K562 (cell line): ENCODE data around the gene DELE1. TPM values are rescaled to one million over a fixed set of nuclear protein-coding genes. Genes with fewer than 3 reads are reported as not detected.
A peak's percentile ranks its signal among the peaks of the same experiment; 100 is the strongest.

Source experiments
- E2F3 ChIP-seq: fragments of 250-450 bp; sonication (Bioruptor Pico); IDR thresholded peaks from 2 replicates; pipeline ENCODE4 v1.4.0; 2020; ENCODE audit warnings: mild to moderate bottlenecking
- HDGF ChIP-seq: fragments of 450-650 bp; IDR thresholded peaks from 2 replicates; pipeline ENCODE4 v1.6.1; 2016
- SMAD3 ChIP-seq: fragments of 450-650 bp; formaldehyde crosslinking; conservative IDR thresholded peaks from 2 replicates; pipeline ENCODE4 v1.4.0; 2020; ENCODE audit warnings: mild to moderate bottlenecking
- STAT5B ChIP-seq: fragments of 250-450 bp; sonication (Bioruptor Pico); IDR thresholded peaks from 2 replicates; pipeline ENCODE4 v1.8.0; 2021; ENCODE audit warnings: mild to moderate bottlenecking, inconsistent platforms
- ZC3H11A ChIP-seq: IDR thresholded peaks from 2 replicates; pipeline ENCODE4 v1.6.1; 2012; ENCODE audit warnings: low read depth, low read length, improper control_type of control experiment
- ZNF431 ChIP-seq: sonication (generic); formaldehyde crosslinking; IDR thresholded peaks from 2 replicates; pipeline ENCODE4 v1.8.0; 2022; ENCODE audit warnings: mild to moderate bottlenecking, missing genetic modification reagents
- polyA plus RNA-seq, 8 experiments: library from polyadenylated mRNA; depleted of rRNA in 4 of 8; stranded (reverse) in 5 of 8; unstranded in 3 of 8; fragments of >200 nt; fragmentation: Nextera tagmentation in 2 of 8; fragmentation: Illumina TruSeq in 1 of 8; extraction: Ambion mirVana in 2 of 8; extraction: Trizol in 1 of 8; gene quantifications; 2 replicates each; pipeline versions ENCODE4 v1.2.1 to v1.2.3, GENCODE V29; 2011 to 2014; ENCODE audit warnings: inconsistent platforms in 1 of 8, missing spikeins in 1 of 8
- total RNA-seq, 7 experiments: library from RNA; depleted of rRNA in 6 of 7; stranded (reverse); fragments of >200 nt in 6 of 7; fragmentation: Illumina TruSeq in 2 of 7; extraction: Trizol in 2 of 7; gene quantifications; 2 replicates each; pipeline versions ENCODE4 v1.2.1 to v1.2.3, GENCODE V29; 2011 to 2021; ENCODE audit warnings: low replicate concordance in 1 of 7
- TF ChIP-seq, protein P1 (sequence below), 2 experiments: fragments of 450-650 bp; formaldehyde crosslinking in 1 of 2; IDR thresholded peaks; 2 replicates each; pipeline versions ENCODE4 v1.4.0 to v1.6.1; 2014 to 2020; ENCODE audit warnings: mild to moderate bottlenecking in 2 of 2, borderline replicate concordance in 1 of 2, low read depth in 1 of 2
- TF ChIP-seq, protein P2 (sequence below): sonication (generic); formaldehyde crosslinking; IDR thresholded peaks from 2 replicates; pipeline ENCODE4 v1.9.0; 2022; ENCODE audit warnings: mild to moderate bottlenecking, missing genetic modification reagents
- TF ChIP-seq, protein P3 (sequence below), 3 experiments: fragments of 200-800 bp in 1 of 3; sonication (Bioruptor generic) in 1 of 3; sonication (generic) in 1 of 3; formaldehyde crosslinking in 1 of 3; IDR thresholded peaks; 2 replicates each; pipeline versions ENCODE4 v1.6.1 to v1.8.0; 2016 to 2022; ENCODE audit warnings: mild to moderate bottlenecking in 2 of 3, missing compliant biosample characterization in 2 of 3, missing genetic modification characterization in 2 of 3, missing genetic modification reagents in 1 of 3
- TF ChIP-seq, protein P4 (sequence below): IDR thresholded peaks from 3 replicates; pipeline ENCODE4 v1.6.1; 2011; ENCODE audit warnings: borderline replicate concordance, mild to moderate bottlenecking; ENCODE audit not compliant: insufficient read length, insufficient read depth
- TF ChIP-seq, protein P5 (sequence below), 2 experiments: IDR thresholded peaks in 1 of 2; conservative IDR thresholded peaks in 1 of 2; 2 replicates each; pipeline ENCODE4 v1.6.1; 2016; ENCODE audit warnings: low read depth in 2 of 2, mild to moderate bottlenecking in 1 of 2, missing compliant biosample characterization in 1 of 2, missing genetic modification characterization in 1 of 2, moderate library complexity in 1 of 2

The DELE1 gene
- total and polyA plus RNA-seq, 9 of the 15 experiments (the other 6 are each of a cell fraction or from before 2014, with no cell fraction given): 16.6 to 74.4 (median 49.8) TPM

DNA sequence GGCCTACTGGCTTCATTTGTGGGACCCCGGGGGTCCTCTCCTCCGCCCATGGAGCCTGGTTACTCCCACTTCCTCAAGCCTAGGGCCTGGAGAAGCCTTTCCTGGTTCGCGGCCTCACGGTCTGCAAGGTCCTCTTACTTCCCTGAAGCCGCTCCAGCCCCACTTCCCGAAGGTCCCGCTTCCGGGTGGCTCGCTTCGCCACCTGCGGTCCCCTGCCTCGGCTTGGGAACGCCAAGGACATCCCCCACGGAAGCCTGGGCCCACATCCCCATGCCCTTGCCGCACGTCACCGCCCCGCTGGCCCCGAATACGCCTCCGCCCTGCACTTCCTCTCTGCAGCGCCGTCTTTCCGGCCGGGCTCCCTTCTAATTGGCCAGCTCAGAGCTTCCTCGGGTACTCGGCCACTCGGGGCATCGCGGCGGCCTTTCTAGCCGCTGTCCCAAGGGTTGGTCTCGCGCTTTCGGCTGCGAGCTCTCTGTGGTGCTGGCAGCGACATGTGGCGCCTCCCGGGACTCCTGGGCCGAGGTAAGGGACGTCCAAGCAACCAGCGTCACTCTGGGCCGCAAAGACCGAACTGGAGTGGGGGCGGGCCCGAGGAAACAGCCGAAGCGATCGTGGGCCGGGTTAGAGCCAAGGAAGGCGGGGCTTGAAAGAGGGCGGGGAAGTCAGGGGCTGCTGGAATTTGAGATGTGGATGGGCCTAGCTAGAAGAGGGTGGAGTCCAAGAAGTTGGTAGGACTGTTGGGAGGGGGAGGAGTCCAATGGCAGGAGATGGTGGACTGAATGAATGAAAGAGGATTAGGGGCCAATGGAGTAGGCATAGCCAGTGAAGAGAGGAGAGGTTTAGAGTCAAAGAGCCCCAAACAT, at the start of gene DELE1 (continued):
- TF ChIP-seq ZC3H11A (no peak), ZNF431 (CRISPR knock-in tag) (peak; percentile 84), STAT5B (CRISPR knock-in tag) (no peak), SMAD3 (CRISPR knock-in tag) (no peak), E2F3 (CRISPR knock-in tag) (no peak), HDGF (peak; percentile 64; the same call in 1 of the 2 replicates)
- TF ChIP-seq, protein P1, sequence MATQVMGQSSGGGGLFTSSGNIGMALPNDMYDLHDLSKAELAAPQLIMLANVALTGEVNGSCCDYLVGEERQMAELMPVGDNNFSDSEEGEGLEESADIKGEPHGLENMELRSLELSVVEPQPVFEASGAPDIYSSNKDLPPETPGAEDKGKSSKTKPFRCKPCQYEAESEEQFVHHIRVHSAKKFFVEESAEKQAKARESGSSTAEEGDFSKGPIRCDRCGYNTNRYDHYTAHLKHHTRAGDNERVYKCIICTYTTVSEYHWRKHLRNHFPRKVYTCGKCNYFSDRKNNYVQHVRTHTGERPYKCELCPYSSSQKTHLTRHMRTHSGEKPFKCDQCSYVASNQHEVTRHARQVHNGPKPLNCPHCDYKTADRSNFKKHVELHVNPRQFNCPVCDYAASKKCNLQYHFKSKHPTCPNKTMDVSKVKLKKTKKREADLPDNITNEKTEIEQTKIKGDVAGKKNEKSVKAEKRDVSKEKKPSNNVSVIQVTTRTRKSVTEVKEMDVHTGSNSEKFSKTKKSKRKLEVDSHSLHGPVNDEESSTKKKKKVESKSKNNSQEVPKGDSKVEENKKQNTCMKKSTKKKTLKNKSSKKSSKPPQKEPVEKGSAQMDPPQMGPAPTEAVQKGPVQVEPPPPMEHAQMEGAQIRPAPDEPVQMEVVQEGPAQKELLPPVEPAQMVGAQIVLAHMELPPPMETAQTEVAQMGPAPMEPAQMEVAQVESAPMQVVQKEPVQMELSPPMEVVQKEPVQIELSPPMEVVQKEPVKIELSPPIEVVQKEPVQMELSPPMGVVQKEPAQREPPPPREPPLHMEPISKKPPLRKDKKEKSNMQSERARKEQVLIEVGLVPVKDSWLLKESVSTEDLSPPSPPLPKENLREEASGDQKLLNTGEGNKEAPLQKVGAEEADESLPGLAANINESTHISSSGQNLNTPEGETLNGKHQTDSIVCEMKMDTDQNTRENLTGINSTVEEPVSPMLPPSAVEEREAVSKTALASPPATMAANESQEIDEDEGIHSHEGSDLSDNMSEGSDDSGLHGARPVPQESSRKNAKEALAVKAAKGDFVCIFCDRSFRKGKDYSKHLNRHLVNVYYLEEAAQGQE (IDR thresholded peaks at IDR 0.05; ENCODE audit: borderline replicate concordance): no peak
- TF ChIP-seq, protein P1 (CRISPR knock-in tag; IDR thresholded peaks at IDR 0.05; ENCODE audit: low read depth): peak; percentile 72
- TF ChIP-seq, protein P2, sequence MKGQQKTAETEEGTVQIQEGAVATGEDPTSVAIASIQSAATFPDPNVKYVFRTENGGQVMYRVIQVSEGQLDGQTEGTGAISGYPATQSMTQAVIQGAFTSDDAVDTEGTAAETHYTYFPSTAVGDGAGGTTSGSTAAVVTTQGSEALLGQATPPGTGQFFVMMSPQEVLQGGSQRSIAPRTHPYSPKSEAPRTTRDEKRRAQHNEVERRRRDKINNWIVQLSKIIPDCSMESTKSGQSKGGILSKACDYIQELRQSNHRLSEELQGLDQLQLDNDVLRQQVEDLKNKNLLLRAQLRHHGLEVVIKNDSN (CRISPR knock-in tag): no peak
- TF ChIP-seq, protein P3, sequence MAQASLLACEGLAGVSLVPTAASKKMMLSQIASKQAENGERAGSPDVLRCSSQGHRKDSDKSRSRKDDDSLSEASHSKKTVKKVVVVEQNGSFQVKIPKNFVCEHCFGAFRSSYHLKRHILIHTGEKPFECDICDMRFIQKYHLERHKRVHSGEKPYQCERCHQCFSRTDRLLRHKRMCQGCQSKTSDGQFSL (CRISPR knock-in tag; IDR thresholded peaks at IDR 0.05): peak; percentile 68; the same call in 1 of the 2 replicates
- TF ChIP-seq, protein P3 (tag; IDR thresholded peaks at IDR 0.05): no peak
- TF ChIP-seq, protein P4, sequence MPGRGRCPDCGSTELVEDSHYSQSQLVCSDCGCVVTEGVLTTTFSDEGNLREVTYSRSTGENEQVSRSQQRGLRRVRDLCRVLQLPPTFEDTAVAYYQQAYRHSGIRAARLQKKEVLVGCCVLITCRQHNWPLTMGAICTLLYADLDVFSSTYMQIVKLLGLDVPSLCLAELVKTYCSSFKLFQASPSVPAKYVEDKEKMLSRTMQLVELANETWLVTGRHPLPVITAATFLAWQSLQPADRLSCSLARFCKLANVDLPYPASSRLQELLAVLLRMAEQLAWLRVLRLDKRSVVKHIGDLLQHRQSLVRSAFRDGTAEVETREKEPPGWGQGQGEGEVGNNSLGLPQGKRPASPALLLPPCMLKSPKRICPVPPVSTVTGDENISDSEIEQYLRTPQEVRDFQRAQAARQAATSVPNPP: no peak
- TF ChIP-seq, protein P5, sequence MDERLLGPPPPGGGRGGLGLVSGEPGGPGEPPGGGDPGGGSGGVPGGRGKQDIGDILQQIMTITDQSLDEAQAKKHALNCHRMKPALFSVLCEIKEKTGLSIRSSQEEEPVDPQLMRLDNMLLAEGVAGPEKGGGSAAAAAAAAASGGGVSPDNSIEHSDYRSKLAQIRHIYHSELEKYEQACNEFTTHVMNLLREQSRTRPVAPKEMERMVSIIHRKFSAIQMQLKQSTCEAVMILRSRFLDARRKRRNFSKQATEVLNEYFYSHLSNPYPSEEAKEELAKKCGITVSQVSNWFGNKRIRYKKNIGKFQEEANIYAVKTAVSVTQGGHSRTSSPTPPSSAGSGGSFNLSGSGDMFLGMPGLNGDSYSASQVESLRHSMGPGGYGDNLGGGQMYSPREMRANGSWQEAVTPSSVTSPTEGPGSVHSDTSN (CRISPR knock-in tag; IDR thresholded peaks at IDR 0.05; ENCODE audit: low read depth): no peak
- TF ChIP-seq, protein P5 (tag; conservative IDR thresholded peaks at IDR 0.05; ENCODE audit: low read depth): no peak
